A204.1 (cell line): ENCODE data around the gene ANGPTL5.
A peak's percentile ranks its signal among the peaks of the same experiment; 100 is the strongest.
"Not testable (repeated sequence)": the region's sequence is repeated elsewhere in the genome, so short reads cannot be mapped to it uniquely, and the experiment has no call there.

Experiments used
- FAIRE-seq: peaks from 2 replicates; lab custom pipeline; 2012; peaks lifted over from hg19 to GRCh38; lab: Jason Lieb, UNC

ANGPTL5 gene

GRCh38 chr11:101916422-101916821, at the start of gene ANGPTL5:
ANGPTL5 (minus strand) TSS chr11:101916522; CDS start chr11:101907909, 8,613 bp downstream.
- no peak for FAIRE-seq

GRCh38 chr11:101964200-101964599, 47.9 kb upstream of the ANGPTL5 start:
- not testable (repeated sequence) for FAIRE-seq

GRCh38 chr11:101960231-101960630, 43.9 kb upstream of the ANGPTL5 start:
- no peak for FAIRE-seq

DNA sequence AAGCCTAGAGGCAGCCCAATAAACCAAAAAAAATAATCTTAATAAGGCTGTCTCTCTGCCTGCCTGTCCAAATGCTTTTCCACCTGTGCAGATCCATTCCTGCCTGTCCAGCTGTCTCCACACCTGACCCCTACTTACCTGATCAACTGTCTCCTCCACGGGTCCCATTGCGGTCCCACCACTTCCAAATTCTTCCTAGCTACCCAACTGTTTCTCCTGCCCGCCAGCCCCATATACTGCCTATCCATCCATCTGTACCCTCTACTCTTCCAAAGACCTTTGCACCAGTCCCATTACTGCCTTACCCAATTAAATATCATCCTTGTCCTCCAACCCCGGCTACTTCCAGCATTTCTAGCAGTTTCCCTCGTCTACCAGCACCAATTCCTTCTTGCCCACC, 39.4 kb upstream of the ANGPTL5 start:
- no peak for FAIRE-seq

DNA sequence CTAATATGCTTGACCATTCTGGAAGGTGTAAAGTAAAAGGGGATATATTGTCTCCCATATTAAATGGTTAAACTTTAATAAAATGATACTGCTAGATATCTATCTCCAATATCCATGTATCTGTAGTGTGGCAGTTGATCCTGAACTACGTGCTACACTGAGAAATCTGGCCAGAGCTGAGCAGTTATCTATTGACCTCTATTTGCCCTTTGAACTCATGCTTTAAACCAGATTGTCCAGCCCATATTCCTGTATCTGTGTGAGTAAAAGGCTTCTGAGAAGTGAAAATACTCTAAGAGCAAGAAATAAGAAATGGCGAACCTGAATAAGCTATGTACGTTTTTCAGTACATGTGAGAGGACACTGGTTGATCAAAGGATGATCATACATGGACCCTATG, 39.0 kb upstream of the ANGPTL5 start:
- no peak for FAIRE-seq

- no peak for FAIRE-seq
Observed at GRCh38 chr11:101949680-101950220, 33.4 kb upstream of the ANGPTL5 start.

- no peak for FAIRE-seq
Observed at GRCh38 chr11:101945448-101945847, 29.1 kb upstream of the ANGPTL5 start.

GRCh38 chr11:101944923-101945322, 28.6 kb upstream of the ANGPTL5 start:
- no peak for FAIRE-seq

- FAIRE-seq: no peak
Observed at GRCh38 chr11:101940901-101941520, 24.7 kb upstream of the ANGPTL5 start.

GRCh38 chr11:101931692-101932091, 15.4 kb upstream of the ANGPTL5 start:
- no peak for FAIRE-seq

GRCh38 chr11:101929294-101929915, 13.1 kb upstream of the ANGPTL5 start:
- FAIRE-seq: no peak

DNA sequence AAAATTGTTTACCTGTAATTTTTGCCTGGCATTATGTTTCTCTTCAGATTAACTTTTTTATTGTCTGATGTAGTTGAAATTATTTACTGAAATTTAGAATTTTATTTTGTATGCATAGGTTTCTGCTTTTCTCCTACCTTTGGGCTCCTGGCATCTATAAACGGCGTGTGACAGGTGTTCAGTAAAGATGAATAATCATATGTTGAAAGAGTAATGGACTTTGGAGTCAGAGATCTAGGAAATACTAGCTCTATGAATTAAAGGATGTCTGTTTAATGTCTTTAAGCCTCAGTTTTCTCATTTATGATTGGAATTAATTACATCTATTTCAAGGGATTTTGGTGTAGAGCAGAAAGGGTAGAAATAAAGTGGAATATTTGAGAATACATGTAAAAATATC, 7.2 kb upstream of the ANGPTL5 start:
- FAIRE-seq: no peak

DNA sequence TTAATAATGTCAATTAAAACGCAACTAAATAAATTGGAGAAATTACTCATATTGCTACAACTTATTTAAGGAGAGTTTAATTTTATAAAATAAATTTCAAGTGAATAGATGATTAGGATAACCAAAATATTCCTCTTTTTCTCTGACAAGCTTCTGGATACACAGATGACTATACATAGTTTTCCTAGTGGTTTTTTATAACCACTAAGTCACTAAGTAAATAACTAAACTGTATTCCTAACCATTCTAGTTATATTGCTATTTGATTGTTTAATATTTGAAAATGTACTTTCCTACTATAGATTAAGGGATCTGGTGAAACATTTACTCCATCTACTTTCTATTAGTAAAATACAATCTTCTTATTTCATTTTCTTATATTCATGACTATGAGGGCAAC, 4.7 kb upstream of the ANGPTL5 start:
- no peak for FAIRE-seq

GRCh38 chr11:101917226-101917625, 904 bp upstream of the ANGPTL5 start:
- FAIRE-seq: no peak

GRCh38 chr11:101915791-101916291, 481 bp downstream of the ANGPTL5 start:
- FAIRE-seq: no peak

GRCh38 chr11:101914738-101915426, 1.4 kb downstream of the ANGPTL5 start, which contains the start of gene CEP126:
CEP126 (plus strand) TSS chr11:101915010; CDS start chr11:101915285, 275 bp downstream.
- FAIRE-seq: peak; percentile 23

DNA sequence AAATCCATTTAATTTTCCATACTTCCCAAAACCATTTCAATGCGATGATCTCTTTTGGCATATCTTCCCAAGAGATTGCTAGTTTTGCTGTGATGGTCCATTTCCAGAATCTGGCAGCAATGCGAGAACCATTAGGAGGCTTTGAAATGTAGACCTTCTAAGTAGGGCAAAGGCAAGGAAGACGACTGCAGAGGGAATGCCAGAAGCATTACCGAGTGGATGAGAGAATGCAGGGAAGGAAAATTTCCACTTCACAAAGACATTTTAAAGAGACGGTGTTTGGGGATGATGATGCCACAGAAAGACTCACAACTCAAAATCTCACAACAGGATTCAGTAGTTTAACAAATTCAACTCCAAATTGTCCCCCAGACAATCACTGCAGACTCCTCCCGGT, 2.0 kb downstream of the ANGPTL5 start:
- FAIRE-seq: no peak

GRCh38 chr11:101913656-101914055, 2.7 kb downstream of the ANGPTL5 start:
- no peak for FAIRE-seq

DNA sequence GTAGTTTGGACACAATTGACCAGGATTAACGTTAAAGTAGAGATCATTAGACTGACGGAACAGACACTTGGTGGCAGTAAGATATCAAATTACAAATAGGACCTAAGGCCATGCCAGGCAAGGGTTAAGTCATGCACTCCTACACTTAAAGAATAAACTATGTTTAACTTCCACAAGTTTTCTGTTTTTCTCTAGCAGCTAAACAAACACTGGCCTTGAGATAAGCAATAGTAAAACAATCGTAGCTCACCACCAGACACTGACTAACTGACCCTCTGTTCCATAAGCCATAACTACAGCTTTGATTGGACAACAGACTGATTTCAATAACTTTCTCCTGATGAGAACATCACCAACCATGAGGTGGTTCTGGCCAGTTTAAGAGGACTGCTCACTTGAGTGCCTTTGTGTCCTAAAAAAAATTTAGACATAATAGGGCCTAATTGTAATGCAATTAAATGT, 3.5 kb downstream of the ANGPTL5 start:
- no peak for FAIRE-seq

- FAIRE-seq: no peak
Observed at GRCh38 chr11:101909087-101909486, 7.2 kb downstream of the ANGPTL5 start.

GRCh38 chr11:101907815-101908214, 8.5 kb downstream of the ANGPTL5 start:
- no peak for FAIRE-seq

GRCh38 chr11:101894505-101894904, 21.8 kb downstream of the ANGPTL5 start:
- no peak for FAIRE-seq

DNA sequence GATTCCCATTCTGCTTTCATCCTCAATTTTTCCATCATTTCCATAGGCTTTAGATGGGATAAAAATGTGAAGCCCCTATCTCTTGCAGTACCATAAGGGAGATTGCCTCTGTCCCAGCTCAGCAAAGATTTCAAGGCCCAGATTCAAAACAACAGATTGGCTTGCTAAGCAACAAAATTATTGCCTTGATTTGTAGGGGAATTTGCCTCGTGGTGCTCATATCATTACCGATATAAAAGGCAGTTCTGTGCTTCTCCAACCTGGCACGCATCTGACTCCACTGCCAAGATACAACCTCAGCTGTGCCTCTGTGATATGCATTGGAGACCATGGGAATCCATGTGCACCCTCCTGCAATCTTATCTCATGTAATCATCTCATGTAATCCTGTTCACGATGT, 26.6 kb downstream of the ANGPTL5 start:
- FAIRE-seq: no peak
